NCI-H2171 treated with DMSO at 0.1 percent for 48 hours (cell line): ENCODE data around the gene HIBADH.

Experiments
- DNase-seq: peaks from one replicate; lab custom pipeline; 2025; lab: John Stamatoyannopoulos, UW

Gene HIBADH

GRCh38 chr7:27635728-27636127 lies 27.0 kb downstream of the HIBADH start:
- no peak for DNase-seq

- DNase-seq, result no peak
These were observed 27.8 kb downstream of the HIBADH start for GRCh38 chr7:27634671-27635493.

DNA sequence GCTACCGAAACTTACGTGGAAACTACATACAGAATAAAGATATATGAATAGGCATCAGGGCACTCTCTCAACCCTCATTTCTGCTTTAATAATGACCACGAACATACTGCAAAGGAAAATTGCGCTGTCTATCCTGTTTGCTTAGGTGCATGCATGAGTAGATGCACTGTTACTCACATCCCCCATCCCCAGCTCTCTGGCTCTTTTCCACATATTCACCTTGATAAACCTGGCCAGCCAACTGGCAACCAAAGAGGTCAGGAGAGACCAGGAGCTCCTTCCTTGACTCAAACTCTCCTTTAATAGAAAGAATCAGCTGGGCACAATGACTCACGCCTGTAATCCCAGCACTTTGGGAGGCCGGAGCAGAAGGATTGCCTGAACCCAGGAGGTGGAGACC lies 29.6 kb downstream of the HIBADH start:
- no peak for DNase-seq

DNA sequence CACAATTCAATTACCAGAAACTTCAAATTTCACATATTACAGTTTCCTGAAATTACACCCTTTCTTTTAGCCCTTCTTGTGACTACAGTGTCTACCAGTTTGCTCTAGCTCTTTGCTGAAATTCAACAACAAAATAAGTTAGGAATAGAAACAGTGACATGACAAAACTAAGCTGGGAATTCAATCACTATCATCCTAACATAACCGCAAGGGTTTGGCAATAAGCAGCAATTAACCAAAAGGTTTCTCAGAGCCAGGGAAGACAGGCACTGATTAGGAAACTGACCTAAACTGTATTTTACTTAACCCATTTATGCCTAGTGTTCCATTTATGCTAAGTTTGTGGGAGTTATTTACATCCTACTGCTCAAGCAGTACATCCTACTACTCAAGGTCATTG lies 31.3 kb downstream of the HIBADH start:
- no peak for DNase-seq

DNA sequence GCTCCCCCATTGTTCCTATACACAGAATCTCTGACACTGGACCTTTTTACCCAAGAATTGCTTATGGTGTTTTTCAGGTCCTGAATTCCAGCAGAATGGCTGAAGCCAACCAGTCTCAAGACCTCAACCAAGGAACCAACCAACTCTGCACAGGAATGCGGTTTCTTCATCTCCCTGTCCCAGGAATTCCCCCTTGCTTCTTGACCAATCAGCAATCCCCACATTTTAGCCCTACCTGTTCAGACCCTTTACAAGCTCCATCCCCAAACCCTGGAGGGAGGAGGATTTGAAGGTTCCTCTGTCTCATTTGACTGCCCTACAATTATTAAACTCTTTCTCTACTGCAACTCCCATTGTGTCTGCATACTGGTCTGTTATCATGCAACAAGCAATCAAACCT lies 35.5 kb downstream of the HIBADH start:
- no peak for DNase-seq

GRCh38 chr7:27619492-27619891 lies 43.2 kb downstream of the HIBADH start:
- no peak for DNase-seq

DNA sequence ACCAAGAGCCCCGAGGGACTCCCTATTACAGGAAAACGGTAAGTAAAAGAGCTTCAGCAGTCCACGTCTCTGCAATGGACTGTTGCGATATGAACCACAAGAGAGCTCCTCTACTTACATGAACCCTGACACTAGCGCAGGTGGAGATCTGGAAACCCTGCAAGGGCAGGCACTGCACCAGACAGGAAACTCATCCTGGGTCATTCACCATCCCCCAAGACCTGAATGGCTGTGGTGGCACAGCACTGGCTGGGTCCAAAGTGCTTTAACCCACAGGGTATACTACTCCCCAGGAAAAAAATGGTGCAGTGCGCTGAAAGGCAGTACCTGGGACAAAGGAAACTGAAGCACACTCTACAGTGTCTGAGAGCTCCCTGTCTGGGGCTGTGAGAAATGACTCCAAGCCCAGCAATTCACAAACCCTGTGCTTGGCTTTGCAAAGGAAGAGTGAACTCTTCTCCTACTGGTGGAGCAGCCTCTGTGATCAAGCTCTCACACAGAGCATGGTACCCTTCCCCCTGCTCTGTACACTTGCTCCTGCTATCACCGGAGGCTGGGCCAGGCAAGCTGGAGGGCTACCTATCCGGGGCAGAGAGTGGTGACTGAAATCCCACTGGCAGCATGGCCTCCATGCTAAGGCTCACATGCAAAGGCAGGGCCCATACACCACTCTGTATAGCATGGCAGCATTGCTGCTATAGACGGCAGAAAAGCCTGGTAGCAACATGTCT lies 44.9 kb downstream of the HIBADH start:
- DNase-seq, result no peak

DNA sequence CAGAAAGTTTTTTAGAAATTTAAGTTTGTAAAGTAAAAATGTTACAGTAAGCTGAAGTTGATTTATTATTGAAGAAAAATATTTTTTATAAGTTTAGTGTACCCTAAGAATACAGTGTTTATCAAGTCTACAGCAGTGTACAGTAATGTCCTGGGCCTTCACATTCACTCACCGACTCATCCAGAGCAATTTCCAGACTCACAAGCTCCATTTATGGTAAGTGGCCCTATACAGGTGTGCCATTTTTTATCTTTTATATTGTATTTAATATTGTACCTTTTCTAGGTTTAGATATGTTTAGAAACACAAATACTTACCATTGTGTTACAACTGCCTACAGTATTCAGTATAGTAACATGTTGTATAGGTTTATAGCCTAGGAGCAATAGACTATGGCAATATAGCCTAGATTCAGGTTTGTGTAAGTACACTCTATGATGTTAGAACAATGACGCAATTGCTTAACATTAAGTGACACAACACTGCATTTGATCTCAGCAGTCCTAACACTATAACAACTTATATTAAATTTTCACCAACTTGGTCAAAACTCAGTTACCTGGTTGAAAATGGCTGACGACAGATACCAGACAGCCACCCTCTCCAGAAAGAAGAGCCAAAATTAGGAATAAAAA lies 45.7 kb downstream of the HIBADH start:
- no peak for DNase-seq

DNA sequence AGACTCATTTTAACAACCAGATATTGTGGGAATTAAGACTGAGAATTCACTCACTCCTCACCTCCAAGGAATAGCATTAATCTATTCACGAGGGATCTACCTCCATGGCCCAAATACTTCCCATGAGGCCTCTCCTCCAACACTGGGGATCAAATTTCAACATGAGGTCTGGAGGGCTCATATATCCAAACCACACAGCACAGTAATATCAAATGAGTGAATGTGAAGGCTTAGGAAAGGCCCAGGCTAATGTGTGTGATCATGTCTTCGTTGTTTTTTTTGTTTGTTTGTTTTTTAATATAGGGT lies 46.5 kb downstream of the HIBADH start:
- DNase-seq, result peak; percentile 63

DNA sequence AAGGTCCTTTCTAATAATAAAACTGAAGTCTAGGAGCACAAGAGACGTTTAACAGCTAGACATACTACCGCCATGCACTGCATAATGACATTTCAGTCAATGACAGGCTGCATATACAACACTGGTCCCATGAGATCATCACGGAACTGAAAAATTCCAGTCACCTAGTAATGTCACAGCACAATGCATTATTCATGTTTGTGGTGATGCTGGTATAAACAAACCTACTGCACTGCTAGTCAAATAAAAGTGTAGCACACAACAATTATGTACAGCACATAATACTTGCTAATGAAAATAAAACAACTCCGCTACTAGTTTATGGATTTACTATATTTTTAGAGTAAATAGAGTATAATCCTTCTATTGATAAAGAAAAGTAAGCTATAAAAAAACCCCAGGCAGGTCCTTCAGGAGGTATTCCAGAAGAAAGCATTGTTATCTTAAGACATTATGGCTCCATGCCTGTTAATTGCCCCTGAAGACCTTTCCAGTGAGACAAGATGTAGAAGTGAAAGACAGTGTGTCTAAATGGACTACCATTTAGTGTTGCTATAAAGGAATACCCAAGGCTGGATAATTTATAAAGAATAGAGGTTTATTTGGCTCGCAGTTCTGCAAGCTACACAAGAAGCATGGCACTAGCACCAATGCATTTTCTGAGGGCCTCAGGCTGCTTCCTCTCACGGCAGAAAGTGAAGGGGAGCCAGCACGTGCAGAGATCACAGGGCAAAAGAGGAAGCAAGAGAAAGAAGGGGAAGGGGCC lies 47.1 kb downstream of the HIBADH start:
- DNase-seq, result no peak

DNA sequence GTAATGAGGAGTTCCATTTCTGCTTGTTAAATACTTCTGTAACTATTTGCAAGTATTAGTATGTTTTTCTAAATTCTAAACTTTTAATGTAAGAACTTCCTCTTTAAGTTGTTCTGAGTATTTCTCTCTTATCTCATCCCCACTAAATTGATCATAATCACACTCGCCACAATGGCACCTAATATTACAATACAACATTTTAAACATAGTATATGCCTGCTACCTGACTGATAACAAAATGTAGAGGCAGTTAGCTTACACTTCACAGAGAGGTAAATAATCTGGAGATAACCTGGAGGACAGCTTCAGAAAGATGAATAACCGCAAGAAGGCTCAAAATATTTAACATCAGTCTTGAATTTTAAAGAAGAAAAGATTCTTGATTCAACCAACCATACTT lies 48.6 kb downstream of the HIBADH start:
- DNase-seq, result no peak

DNA sequence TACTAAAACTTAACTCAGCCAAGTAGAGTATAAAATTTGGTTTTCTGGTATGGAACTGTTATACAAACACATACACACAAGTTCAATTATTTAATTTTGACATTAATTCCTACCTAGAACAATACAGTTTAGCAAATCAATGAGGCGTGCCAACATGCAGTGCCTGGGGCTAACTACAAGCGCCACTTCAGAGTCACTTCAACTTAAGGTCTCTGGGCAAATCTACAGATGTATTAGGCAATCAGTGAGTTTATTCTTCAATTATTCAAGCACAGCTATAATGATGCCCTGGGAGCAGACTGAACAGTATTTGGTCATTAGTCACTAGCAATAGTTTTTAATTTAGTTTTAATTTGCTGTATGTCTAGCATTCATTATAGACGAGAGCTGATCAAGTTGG lies 51.6 kb downstream of the HIBADH start:
- DNase-seq, result no peak

- no peak for DNase-seq
These were observed 53.7 kb downstream of the HIBADH start for GRCh38 chr7:27608776-27609495.

- no peak for DNase-seq
These were observed 55.5 kb downstream of the HIBADH start for GRCh38 chr7:27607210-27607606.

- no peak for DNase-seq
These were observed 56.1 kb downstream of the HIBADH start for GRCh38 chr7:27606270-27607209.

DNA sequence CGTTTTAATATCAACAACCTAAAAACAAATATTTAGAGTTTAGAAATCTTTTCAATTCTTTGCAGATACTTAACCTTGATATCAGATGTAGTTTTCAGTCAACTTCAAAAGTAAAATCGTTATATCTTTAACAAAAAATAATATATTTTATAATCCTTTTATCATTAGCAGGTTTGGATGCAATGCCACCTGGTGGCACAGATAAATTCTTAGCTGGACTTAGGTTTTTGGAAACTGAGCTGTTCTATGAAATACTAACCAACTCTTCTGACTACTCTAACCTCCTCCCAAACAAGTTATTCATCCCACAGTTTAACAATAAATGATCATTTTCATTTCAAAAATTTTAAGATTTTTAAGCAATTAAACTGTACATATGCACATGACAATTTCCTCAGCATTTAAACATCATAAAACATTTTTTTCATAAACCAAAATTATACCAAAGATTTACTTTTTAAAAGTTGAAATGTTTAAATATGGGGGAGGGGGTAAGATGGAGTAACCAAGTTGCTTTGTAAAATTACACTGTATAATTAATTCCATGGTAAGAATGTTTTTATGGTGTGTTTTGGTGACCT lies 56.9 kb downstream of the HIBADH start:
- DNase-seq, result peak; percentile 8

GRCh38 chr7:27605283-27605682 lies 57.4 kb downstream of the HIBADH start:
- DNase-seq, result no peak

- no peak for DNase-seq
These were observed 58.9 kb downstream of the HIBADH start for GRCh38 chr7:27603813-27604212.

GRCh38 chr7:27602766-27603165 lies 59.9 kb downstream of the HIBADH start:
- DNase-seq, result no peak

DNA sequence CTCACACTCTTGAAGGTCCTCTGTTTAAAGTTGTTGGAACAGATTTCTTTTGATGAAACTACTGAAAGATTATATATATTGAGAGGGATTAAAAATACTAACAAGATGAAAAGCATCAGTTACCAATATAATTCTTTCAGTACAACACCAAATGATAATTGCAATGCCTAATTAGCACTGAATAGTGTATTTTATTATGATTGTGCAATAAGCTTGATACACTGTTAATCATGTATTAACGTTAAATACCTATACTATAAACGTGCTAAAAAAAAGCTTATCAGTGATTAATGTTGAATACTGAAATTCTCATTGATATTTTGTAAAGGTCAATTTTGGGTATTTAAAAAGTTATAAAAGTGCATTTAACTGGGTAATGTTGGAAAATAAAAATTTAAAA lies 61.5 kb downstream of the HIBADH start:
- no peak for DNase-seq
